ENCODE results near the gene PTPRR. TPM values are rescaled to one million over a fixed set of nuclear protein-coding genes. Genes with fewer than 3 reads are reported as not detected.

The PTPRR gene
- total and polyA plus RNA-seq, 10 of the 15 experiments (the other 5 are each of a cell fraction or from before 2014, with no cell fraction given), result 0.14 to 3.1 (median 0.42) TPM

GRCh38 chr12:70745048-70745447 is 175.5 kb downstream of the PTPRR start:
- no peaks in the 10 kb centered on the region for H3K27me3 ChIP-seq (replicated peaks in 1 of 2; ENCODE audit: control insufficient read depth in 2 of 2, insufficient read depth in 2 of 2, low read length in 1 of 2)
- no peaks in the 10 kb centered on the region for H3K36me3 ChIP-seq (ENCODE audit: control insufficient read depth in 2 of 2, insufficient read depth in 2 of 2, low read length in 1 of 2)
- ATAC-seq (no peak), FAIRE-seq (no peak), DNase-seq (ENCODE audit: low read depth, low spot score) (no peak)
- 38% methylated on average over 7 of the region's 7 CpGs for WGBS (ENCODE audit: insufficient coverage, insufficient replicate concordance, low lambda C conversion rate, missing lambda C conversion rate)
- no peak overlapping the region for H3K4me3 ChIP-seq
- H3K27ac ChIP-seq (ENCODE audit: control insufficient read depth, insufficient read depth), result no peak overlapping the region
- RAD21 ChIA-PET (ENCODE audit: unreplicated experiment), result no interaction called here
- H3K9ac ChIP-seq (ENCODE audit: control insufficient read depth, insufficient read depth, low read length), result no peak overlapping the region
- H3K4me2 ChIP-seq (ENCODE audit: control insufficient read depth, insufficient read depth), result no peak overlapping the region
- no peaks in the 10 kb centered on the region for H3K9me3 ChIP-seq (replicated peaks; ENCODE audit: control insufficient read depth, insufficient read depth, low read length)
- POLR2A ChIA-PET, result no interaction called here
- H4K20me1 ChIP-seq (ENCODE audit: control insufficient read depth, insufficient read depth), result no peaks in the 10 kb centered on the region
- SMC1A ChIA-PET (ENCODE audit: uncharacterized antibody, unreplicated experiment), result interaction anchor here (0.6 kb wide), 1 partner anchor 451 kb away, joined by 3 read pairs; no protein-coding TSS in a partner anchor
- no peaks in the 10 kb centered on the region for H3K79me2 ChIP-seq (ENCODE audit: control insufficient read depth, insufficient read depth, low read length)
- BruUV-seq (replicated peaks), result no TSS peak
- H2AFZ ChIP-seq (ENCODE audit: control insufficient read depth, low read depth, low read length), result no peak overlapping the region
- TF ChIP-seq ZNF622 (IDR thresholded peaks at IDR 0.05) (no peak), ZBTB11 (CRISPR knock-in tag; IDR thresholded peaks at IDR 0.05) (no peak), CEBPZ (IDR thresholded peaks at IDR 0.05; ENCODE audit: low read depth, low read length) (no peak), NR2F1 (conservative IDR thresholded peaks at IDR 0.05) (no peak), ZNF687 (IDR thresholded peaks at IDR 0.05) (no peak), CBX5 (IDR thresholded peaks at IDR 0.05; ENCODE audit: low read depth) (no peak), IRF4 (IDR thresholded peaks at IDR 0.05; ENCODE audit: low read depth, low read length) (no peak), ZNF592 (IDR thresholded peaks at IDR 0.05) (no peak)
- intact Hi-C loops (cut with micrococcal nuclease; ENCODE audit: unreplicated experiment), result no loop called here
- in situ Hi-C loops (cut with MboI), result loop anchor here (25.0 kb wide), 1 partner anchor 992 kb away; no protein-coding TSS in a partner anchor
- CTCF ChIA-PET, result no interaction called here
- no peaks in the 10 kb centered on the region for H3K4me1 ChIP-seq (ENCODE audit: control insufficient read depth, insufficient read depth, low read length)
